ENCODE results near the gene ASIP.
"Not testable (repeated sequence)": the region's sequence is repeated elsewhere in the genome, so short reads cannot be mapped to it uniquely, and the experiment has no call there.

The ASIP gene

DNA sequence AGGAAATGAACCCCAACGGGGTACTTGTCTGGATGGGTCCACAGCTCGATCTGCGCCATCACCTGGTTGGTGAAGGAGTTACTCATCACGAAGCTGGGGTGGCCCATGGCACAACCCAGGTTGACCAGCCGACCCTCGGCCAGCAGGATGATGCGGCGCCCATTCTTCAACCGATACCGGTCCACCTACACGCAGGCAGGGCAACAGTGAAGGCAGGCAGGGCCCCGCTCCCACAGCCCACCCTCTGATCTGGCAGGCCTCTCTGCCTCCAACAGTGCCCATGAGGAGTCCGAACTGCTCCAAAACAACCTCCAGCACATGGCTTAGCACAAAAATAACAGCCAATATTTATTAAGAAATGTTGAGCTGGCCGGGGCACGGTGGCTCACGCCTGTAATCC, 44.2 kb downstream of the ASIP start:
- no peaks in the 10 kb centered on the region for H3F3A ChIP-seq (ENCODE audit: insufficient read depth, low read length)
- H4K20me1 ChIP-seq (ENCODE audit: insufficient read depth, low read length) = no peaks in the 10 kb centered on the region
- no peak overlapping the region for H3K27ac ChIP-seq (ENCODE audit: low read length)
- H3K4me3 ChIP-seq (ENCODE audit: low read length) = no peak overlapping the region
- H3K36me3 ChIP-seq (replicated peaks; ENCODE audit: insufficient read depth, low read length) = peaks cover 8% of the 10 kb centered on the region; the same call in 1 of the 2 replicates
- H2AFZ ChIP-seq (ENCODE audit: low read length) = no peak overlapping the region
- no peaks in the 10 kb centered on the region for H3K27me3 ChIP-seq (replicated peaks; ENCODE audit: insufficient read depth, low read length)
- no peak for DNase-seq
- no peak for TF ChIP-seq EZH2 (optimal IDR thresholded peaks at IDR 0.05; ENCODE audit: low read depth, low read length)
- no peak for TF ChIP-seq EZH2phosphoT487 (IDR thresholded peaks at IDR 0.05; ENCODE audit: low read length)
- TF ChIP-seq, protein P1, sequence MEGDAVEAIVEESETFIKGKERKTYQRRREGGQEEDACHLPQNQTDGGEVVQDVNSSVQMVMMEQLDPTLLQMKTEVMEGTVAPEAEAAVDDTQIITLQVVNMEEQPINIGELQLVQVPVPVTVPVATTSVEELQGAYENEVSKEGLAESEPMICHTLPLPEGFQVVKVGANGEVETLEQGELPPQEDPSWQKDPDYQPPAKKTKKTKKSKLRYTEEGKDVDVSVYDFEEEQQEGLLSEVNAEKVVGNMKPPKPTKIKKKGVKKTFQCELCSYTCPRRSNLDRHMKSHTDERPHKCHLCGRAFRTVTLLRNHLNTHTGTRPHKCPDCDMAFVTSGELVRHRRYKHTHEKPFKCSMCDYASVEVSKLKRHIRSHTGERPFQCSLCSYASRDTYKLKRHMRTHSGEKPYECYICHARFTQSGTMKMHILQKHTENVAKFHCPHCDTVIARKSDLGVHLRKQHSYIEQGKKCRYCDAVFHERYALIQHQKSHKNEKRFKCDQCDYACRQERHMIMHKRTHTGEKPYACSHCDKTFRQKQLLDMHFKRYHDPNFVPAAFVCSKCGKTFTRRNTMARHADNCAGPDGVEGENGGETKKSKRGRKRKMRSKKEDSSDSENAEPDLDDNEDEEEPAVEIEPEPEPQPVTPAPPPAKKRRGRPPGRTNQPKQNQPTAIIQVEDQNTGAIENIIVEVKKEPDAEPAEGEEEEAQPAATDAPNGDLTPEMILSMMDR (IDR thresholded peaks at IDR 0.05; ENCODE audit: low read length) = no peak
- no peaks in the 10 kb centered on the region for H3K9me3 ChIP-seq (replicated peaks; ENCODE audit: insufficient read depth, low read length)
- no peak overlapping the region for H3K4me2 ChIP-seq (ENCODE audit: low read depth, low read length)
- no peaks in the 10 kb centered on the region for H3K4me1 ChIP-seq (ENCODE audit: low read length)
- H3K9ac ChIP-seq (ENCODE audit: low read length) = no peak overlapping the region
- H3K9me2 ChIP-seq (replicated peaks; ENCODE audit: insufficient read depth, low read length) = no peaks in the 10 kb centered on the region
- no peaks in the 10 kb centered on the region for H3K79me2 ChIP-seq (ENCODE audit: low read length)

DNA sequence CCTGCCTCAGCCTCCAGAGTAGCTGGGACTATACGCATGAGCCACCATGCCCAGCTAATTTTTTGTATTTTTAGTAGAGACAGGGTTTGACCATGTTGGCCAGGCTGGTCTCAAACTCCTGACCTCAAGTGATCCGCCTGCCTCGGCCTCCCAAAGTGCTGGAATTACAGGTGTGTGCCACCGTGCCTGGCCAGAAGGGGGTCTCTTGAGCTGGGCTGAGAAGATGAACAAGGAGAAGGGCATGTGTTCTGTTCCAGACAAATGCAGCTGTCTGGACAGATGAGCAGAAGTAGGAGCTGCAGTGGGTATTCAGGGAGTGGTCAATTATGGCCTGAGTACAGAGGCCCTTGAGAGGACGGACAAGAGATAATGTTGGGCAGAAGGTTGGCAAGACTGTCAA, 46.3 kb downstream of the ASIP start:
- not testable (repeated sequence) for DNase-seq; H4K20me1 ChIP-seq (ENCODE audit: insufficient read depth, low read length); H3K9me2 ChIP-seq (replicated peaks; ENCODE audit: insufficient read depth, low read length); H3K9me3 ChIP-seq (replicated peaks; ENCODE audit: insufficient read depth, low read length); H3F3A ChIP-seq (ENCODE audit: insufficient read depth, low read length); H3K9ac ChIP-seq (ENCODE audit: low read length); H3K27me3 ChIP-seq (replicated peaks; ENCODE audit: insufficient read depth, low read length); H3K27ac ChIP-seq (ENCODE audit: low read length); H3K36me3 ChIP-seq (replicated peaks; ENCODE audit: insufficient read depth, low read length); H3K4me2 ChIP-seq (ENCODE audit: low read depth, low read length); H2AFZ ChIP-seq (ENCODE audit: low read length); H3K4me3 ChIP-seq (ENCODE audit: low read length); H3K4me1 ChIP-seq (ENCODE audit: low read length); H3K79me2 ChIP-seq (ENCODE audit: low read length)

DNA sequence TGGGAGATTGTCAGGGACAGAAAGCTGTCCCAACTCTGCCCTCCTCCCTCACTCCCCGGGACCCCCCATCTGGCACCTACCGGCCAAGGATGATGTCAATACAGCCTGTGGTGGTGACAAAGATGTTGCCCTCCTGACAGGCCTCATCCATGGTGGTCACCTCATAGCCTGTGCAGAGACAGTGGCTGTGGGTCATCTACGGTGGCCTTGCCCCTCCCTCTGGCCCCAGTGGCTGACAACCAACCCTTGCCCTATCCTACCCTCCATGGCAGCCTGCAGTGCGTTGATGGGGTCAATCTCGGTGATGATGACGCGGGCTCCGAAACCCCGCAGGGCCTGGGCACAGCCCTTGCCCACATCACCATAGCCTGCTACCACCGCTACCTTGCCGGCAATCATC, 49.2 kb downstream of the ASIP start:
- Histone ChIP-seq H4K20me1 (ENCODE audit: insufficient read depth, low read length) (no peaks in the 10 kb centered on the region), H3K4me1 (ENCODE audit: low read length) (no peaks in the 10 kb centered on the region), H3K4me2 (ENCODE audit: low read depth, low read length) (no peak overlapping the region), H3K9ac (ENCODE audit: low read length) (no peak overlapping the region), H3K27me3 (replicated peaks; ENCODE audit: insufficient read depth, low read length) (no peaks in the 10 kb centered on the region), H3K4me3 (ENCODE audit: low read length) (no peak overlapping the region), H2AFZ (ENCODE audit: low read length) (no peak overlapping the region), H3K9me2 (replicated peaks; ENCODE audit: insufficient read depth, low read length) (no peaks in the 10 kb centered on the region), H3K27ac (ENCODE audit: low read length) (no peak overlapping the region), H3K9me3 (replicated peaks; ENCODE audit: insufficient read depth, low read length) (no peaks in the 10 kb centered on the region), H3K79me2 (ENCODE audit: low read length) (peaks cover 13% of the 10 kb centered on the region), H3K36me3 (replicated peaks; ENCODE audit: insufficient read depth, low read length) (0 out of 2 replicates have a peak, but pooled peaks cover 4% of the 10 kb centered on the region), H3F3A (ENCODE audit: insufficient read depth, low read length) (no peaks in the 10 kb centered on the region)
- TF ChIP-seq EZH2phosphoT487 (IDR thresholded peaks at IDR 0.05; ENCODE audit: low read length) (no peak), EZH2 (optimal IDR thresholded peaks at IDR 0.05; ENCODE audit: low read depth, low read length) (no peak)
- TF ChIP-seq, protein P1 (IDR thresholded peaks at IDR 0.05; ENCODE audit: low read length) = no peak
- DNase-seq = no peak

DNA sequence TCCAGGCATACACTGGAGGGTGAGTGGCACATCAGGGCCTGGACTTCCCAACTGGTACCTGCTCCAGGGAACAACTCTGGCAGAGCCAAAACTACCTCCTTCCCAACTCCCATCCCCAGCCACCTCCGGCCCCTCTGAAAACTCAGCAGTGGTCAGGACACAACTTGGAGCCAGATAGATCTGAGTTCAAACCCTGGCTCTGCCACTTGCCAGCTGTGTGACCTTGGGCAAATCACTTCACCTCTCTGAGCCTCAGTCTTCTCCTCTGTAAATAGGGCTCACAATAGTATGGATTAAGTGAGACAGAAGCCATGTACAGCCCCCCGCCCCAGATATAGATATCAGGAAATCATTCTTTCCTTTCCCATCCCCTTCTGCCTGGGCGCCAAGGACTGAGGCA, 51.3 kb downstream of the ASIP start:
- Histone ChIP-seq H3K27ac (ENCODE audit: low read length) (no peak overlapping the region), H3K9me2 (replicated peaks; ENCODE audit: insufficient read depth, low read length) (no peaks in the 10 kb centered on the region), H3K9me3 (replicated peaks; ENCODE audit: insufficient read depth, low read length) (no peaks in the 10 kb centered on the region), H3F3A (ENCODE audit: insufficient read depth, low read length) (no peaks in the 10 kb centered on the region), H3K36me3 (replicated peaks; ENCODE audit: insufficient read depth, low read length) (0 out of 2 replicates have a peak, but pooled peaks cover 4% of the 10 kb centered on the region), H3K4me1 (ENCODE audit: low read length) (no peaks in the 10 kb centered on the region), H3K79me2 (ENCODE audit: low read length) (peaks cover 33% of the 10 kb centered on the region), H3K9ac (ENCODE audit: low read length) (no peak overlapping the region), H4K20me1 (ENCODE audit: insufficient read depth, low read length) (no peaks in the 10 kb centered on the region), H3K27me3 (replicated peaks; ENCODE audit: insufficient read depth, low read length) (no peaks in the 10 kb centered on the region), H3K4me2 (ENCODE audit: low read depth, low read length) (no peak overlapping the region), H3K4me3 (ENCODE audit: low read length) (no peak overlapping the region), H2AFZ (ENCODE audit: low read length) (no peak overlapping the region)
- no peak for TF ChIP-seq EZH2 (optimal IDR thresholded peaks at IDR 0.05; ENCODE audit: low read depth, low read length)
- TF ChIP-seq, protein P1 (IDR thresholded peaks at IDR 0.05; ENCODE audit: low read length) = no peak
- TF ChIP-seq EZH2phosphoT487 (IDR thresholded peaks at IDR 0.05; ENCODE audit: low read length) = no peak
- DNase-seq = no peak
